NCI-H128 (cell line): Measurements from ENCODE around the gene TMEM132C.

Experiments
- DNase-seq: peaks from one replicate; lab custom pipeline; 2025; ENCODE audit not compliant: unreplicated experiment; lab: John Stamatoyannopoulos, UW

The TMEM132C gene

GRCh38 chr12:128652136-128652751 lies 385.3 kb downstream of the TMEM132C start:
- DNase-seq, result no peak

- no peak for DNase-seq
Observed at GRCh38 chr12:128654468-128654867, 387.5 kb downstream of the TMEM132C start.

GRCh38 chr12:128657378-128657777 lies 390.4 kb downstream of the TMEM132C start:
- no peak for DNase-seq

DNA sequence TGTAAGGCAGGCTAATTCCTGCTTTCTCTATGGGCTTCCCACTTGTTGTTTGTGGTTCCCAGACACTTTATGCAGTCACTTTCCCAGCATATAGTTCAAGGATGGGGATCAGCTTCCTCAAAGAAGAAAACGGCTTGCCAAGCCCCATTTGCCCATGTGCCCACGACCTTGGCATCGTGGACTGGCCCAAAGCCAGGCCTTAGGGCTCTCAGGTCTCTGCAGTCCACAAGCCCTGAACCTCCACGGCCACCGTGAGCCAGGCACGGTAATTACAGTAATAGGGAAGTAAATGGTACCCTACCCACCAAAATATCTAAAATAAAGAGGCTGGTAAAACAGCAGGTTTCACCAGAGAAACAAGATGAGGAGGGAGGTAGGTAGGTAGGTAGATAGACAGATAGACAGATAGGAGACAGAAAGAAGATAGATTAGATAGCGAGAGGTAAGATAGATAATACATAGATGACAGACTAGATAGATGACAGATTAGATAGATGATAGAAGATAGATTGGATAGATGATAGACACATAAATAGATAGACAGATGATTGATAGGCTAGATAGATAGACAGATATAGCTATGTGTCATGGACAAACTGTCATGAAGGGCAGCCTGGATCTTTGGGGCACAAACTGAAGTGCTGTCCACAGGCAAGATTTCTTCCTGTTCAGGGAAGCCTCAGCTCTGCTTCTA lies 393.7 kb downstream of the TMEM132C start:
- no peak for DNase-seq

DNA sequence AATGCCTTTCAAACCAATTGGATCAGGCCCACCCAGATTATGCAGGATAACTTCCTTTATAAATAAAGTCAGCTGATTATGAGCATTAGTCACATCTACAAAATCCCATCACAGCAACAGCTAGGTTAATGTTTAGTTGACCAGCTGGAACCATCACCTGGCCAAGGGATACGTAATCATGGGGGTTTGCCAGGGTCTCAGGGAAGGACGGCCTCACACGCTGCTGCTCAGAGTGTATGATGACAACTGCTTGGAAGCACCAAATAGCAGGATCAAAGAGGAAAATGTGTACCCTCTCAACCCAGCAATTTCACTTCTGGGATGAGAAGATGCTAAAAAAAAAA lies 394.2 kb downstream of the TMEM132C start:
- DNase-seq, result peak; percentile 45

DNA sequence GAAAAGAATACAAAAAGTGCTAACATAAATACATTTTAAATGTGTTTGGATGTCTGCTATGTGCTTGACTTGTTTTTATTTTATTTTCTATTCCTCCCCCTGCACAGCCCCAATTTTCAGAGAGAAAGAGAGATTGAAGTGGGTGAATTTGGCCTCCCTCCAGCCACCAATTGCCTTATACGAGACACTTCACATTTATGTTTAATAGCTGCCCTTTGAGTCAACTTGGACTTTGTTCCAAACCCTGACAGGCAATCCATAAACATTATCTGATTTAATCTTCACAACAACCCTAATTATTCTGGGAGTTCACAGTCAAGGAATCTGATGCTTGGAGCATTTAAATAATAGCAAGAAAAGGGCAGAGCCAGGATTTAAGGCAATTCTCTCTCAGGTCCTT lies 395.1 kb downstream of the TMEM132C start:
- peak; percentile 76 for DNase-seq

DNA sequence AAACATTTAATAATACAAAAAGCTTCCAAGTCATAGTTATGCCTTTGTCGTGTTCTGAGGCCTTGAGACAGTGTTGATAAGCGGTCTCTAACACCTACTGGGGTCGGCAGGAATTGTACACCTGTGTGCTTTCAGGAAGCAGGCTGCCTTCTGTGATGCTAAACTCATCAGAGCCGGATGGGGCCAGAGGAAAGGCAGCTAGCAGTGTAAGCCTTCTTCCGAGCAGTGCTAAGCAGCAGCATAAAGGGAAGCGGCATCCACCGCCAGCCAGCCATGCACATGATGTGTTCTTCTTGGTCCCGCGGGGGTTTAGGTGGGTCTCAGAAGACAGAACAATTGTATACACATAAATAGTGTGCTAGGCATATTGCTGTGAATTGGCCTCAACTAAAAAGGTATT lies 397.5 kb downstream of the TMEM132C start:
- DNase-seq, result no peak

DNA sequence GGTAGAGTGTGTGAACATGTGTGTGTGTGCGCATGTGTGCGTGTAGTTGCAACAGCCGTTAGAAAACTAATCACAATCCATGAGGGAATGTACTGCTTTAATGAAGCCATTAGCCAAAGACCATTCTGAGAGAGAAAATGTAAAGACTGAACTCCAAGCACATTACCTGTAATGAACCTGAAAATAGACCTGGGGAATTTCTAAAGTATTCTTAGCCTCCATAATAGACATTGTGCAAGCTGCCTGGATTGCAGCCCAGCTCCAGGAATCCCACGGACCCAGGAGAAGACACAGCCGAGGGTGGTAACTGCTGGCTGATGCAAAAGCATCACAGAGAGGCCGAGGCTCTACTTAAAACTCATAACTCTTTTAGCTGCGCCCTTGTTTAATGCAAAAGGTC lies 400.2 kb downstream of the TMEM132C start:
- no peak for DNase-seq

DNA sequence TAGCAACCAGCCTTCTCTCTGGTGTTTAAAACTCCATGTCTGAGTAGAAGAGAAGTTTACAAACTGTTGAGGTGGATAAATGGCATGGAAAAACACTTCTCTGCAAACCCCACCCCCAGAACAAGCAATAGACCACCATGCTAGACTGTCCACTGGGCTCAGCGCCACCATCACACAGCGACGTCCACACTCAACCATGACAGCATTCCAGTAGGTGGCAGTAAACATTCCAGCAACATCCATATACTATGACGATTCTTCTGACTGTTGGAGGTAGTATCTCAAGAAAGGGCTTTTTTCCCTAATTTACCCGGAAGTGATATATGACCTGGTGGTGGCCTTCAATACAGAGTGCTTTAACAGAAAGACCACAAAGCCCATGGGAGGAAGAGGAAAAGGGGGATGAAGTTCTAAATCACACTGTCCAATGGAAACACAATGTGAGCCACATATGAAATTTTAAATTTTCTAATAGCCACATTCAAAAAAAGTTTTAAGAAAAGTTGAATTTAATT lies 404.6 kb downstream of the TMEM132C start:
- DNase-seq, result no peak

GRCh38 chr12:128672428-128672827 lies 405.5 kb downstream of the TMEM132C start:
- no peak for DNase-seq

- DNase-seq, result no peak
Observed at GRCh38 chr12:128672893-128673292, 405.9 kb downstream of the TMEM132C start.

DNA sequence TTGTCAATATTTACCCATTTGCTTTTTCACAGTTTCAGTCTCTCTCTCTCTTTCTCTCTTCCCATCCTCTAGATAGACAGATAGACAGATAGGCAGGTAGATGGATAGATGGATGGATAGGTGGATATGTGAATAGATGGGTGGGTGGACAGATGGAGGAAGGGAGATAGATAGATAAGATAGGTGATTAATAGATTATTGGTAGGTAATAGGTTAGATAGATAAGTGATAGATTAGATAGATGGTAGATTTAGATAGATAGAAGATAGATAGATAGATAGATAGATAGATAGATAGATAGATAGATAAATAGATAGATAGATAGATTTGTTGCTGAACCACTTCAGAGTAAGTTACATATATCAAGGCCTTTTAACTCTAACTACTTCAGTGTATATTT lies 408.6 kb downstream of the TMEM132C start:
- DNase-seq, result no peak

DNA sequence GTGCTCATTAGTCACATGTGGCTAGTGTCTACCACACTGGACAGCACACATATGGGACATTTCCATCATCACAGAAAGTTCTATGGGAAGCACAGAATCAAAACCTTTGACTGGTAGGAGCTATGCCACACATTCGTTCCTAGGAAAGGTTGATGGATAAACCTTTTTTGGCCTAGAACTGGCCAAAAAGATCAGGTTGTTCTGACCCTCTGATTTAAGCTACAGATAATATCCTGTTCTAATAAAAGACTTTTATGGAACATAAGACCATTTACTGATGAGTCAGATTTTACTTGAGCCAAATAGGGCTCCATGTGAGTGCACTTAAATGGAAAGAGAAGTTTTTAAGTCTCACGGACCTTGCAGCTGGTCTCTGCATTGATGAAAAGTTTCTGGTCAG lies 413.6 kb downstream of the TMEM132C start:
- no peak for DNase-seq

DNA sequence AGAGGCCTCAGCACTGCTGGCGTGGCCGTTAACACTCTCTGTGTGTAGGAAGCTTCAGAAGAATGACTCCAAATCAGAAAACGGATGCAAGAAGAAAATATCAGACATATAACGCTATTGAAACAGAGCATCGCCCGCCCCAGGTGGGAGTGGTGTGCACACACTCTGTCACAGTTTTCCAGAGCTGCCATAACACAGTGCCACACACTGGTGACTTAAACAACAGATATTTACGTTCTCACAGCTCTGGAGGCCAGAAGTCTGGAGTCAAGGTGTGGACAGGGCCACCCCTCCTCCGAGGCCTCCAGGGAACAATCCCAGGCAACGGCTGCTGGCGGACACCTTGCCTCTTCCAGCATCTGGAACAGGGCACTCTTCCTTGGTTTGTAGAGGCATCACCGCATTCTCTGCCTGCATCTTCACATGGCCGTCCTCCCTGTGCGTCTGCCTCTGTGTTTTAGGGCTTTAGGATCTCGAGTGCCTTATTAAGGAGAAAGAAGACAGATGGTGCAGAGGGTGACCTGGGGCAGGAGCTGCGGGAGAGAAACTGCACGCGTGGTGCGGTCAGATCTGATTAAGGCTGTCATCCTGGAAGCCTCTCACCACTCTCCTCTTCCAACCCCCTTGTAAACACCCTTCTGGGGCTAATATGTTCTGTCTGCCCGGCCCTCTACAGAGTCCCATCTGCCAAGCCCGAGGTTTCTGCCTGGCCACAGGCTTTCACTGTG lies 415.7 kb downstream of the TMEM132C start:
- no peak for DNase-seq

DNA sequence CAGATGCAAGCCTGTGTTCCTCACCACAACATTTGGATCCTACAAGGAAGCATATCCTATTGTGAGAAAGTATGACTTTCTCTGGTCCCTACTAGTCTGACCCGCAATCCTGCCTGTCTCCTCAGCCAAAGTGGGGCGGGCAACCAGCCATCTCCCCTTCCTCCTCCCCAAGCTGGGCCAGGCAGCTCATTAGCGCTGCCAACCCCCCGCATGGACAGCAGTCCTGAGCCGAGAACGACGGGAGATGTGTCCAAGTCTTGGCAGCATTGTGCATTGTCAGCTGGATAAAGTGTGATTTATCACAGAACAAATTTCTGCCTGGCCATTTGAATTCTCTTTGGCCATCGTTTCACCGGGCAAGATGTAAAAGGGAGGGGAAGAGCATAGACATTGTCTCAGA lies 417.4 kb downstream of the TMEM132C start:
- no peak for DNase-seq

GRCh38 chr12:128685903-128686475 lies 419.0 kb downstream of the TMEM132C start:
- DNase-seq, result no peak

- DNase-seq, result no peak
Observed at GRCh38 chr12:128687851-128688250, 420.9 kb downstream of the TMEM132C start.

DNA sequence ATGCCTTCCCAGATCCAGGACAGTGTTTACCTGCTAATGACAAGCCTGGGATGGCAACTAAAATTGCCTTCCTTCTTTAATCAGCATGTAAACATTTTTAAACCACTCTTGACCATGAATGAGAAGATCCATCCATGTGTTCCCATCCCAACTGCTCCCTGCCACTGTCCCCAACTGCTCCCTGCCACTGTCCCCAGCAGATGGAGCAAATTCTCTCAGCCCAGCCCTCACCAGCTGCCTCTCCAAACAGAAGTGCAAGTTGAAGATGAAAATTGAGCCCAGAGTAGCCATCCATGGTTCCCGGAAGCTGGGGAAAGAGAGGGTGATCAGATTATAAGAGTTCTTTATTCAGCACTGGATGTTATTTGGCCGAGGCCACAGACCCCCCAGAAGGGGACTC lies 423.7 kb downstream of the TMEM132C start:
- no peak for DNase-seq

GRCh38 chr12:128693115-128693514 lies 426.1 kb downstream of the TMEM132C start:
- no peak for DNase-seq

DNA sequence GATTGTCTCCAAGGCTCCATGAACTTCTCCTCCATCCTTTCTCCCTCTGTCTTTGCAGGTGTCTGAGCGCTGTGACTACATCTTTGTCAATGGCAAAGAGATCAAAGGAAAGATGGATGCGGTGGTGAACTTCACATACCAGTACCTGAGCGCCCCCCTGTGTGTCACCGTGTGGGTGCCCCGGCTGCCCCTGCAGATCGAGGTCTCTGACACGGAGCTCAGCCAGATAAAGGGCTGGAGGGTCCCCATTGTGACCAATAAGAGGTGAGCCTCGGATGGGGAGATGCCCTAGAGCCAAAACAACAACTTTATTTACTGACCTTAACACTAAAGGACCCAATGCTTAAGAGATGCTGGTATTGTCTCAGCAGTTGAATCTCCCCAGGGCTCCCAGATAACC lies 426.8 kb downstream of the TMEM132C start:
- DNase-seq, result no peak

DNA sequence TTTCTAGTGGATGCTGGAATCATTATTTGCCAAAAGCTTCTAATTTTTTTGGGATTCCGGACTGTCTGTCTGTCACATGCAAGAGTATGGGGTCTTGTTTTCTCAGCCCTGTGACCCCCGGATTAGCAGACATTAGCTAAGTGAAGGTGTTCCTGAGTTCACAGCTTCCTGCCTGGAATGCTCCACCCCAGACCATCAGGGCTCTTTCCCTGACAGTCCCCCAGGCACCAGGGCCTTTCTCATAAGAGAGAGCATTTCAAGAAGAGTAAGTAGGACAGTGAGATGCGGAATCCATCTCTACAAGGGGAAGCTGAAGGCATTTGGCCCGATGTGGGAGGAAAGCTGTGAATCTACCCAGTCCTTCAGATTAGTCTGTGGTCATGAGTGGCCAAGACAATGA lies 427.5 kb downstream of the TMEM132C start:
- no peak for DNase-seq

- no peak for DNase-seq
Observed at GRCh38 chr12:128695697-128696096, 428.7 kb downstream of the TMEM132C start.
